ENCODE data around the gene ABLIM1. TPM values are rescaled to one million over a fixed set of nuclear protein-coding genes. Genes with fewer than 3 reads are reported as not detected.

ABLIM1 gene
- total and polyA plus RNA-seq, 10 of the 15 experiments (the other 5 are each of a cell fraction or from before 2014, with no cell fraction given), result 14.2 to 50.5 (median 28.1) TPM

DNA sequence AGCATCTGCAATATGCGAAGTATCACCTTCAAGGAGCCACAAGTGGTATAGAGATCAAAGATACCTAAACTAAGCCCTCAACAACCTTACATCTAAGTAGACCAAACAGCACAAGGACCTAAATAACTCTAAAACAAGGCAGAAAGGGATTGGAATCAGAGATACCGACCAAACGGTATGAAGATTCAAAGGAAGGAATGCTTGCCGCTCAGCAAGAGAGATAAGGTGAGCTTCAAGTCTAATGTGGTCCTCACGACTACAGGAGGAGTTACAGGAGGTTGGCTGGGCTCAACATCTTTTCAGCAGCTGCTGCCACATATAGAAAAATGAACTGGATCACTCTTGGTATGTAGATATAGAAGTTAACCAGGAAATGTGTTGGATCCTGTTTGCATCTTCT, 11.6 kb downstream of the ABLIM1 start (continued):
- TF ChIP-seq, protein P1, sequence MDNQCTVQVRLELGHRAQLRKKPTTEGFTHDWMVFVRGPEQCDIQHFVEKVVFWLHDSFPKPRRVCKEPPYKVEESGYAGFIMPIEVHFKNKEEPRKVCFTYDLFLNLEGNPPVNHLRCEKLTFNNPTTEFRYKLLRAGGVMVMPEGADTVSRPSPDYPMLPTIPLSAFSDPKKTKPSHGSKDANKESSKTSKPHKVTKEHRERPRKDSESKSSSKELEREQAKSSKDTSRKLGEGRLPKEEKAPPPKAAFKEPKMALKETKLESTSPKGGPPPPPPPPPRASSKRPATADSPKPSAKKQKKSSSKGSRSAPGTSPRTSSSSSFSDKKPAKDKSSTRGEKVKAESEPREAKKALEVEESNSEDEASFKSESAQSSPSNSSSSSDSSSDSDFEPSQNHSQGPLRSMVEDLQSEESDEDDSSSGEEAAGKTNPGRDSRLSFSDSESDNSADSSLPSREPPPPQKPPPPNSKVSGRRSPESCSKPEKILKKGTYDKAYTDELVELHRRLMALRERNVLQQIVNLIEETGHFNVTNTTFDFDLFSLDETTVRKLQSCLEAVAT (IDR thresholded peaks at IDR 0.05), result no peak
- TF ChIP-seq TCF3 (IDR thresholded peaks at IDR 0.05; ENCODE audit: borderline replicate concordance, insufficient read depth, low read depth, low read length), result no peak
- TF ChIP-seq, protein P2, sequence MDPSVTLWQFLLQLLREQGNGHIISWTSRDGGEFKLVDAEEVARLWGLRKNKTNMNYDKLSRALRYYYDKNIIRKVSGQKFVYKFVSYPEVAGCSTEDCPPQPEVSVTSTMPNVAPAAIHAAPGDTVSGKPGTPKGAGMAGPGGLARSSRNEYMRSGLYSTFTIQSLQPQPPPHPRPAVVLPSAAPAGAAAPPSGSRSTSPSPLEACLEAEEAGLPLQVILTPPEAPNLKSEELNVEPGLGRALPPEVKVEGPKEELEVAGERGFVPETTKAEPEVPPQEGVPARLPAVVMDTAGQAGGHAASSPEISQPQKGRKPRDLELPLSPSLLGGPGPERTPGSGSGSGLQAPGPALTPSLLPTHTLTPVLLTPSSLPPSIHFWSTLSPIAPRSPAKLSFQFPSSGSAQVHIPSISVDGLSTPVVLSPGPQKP (IDR thresholded peaks at IDR 0.05; ENCODE audit: low read depth, low read length), result no peak
- TF ChIP-seq, protein P3, sequence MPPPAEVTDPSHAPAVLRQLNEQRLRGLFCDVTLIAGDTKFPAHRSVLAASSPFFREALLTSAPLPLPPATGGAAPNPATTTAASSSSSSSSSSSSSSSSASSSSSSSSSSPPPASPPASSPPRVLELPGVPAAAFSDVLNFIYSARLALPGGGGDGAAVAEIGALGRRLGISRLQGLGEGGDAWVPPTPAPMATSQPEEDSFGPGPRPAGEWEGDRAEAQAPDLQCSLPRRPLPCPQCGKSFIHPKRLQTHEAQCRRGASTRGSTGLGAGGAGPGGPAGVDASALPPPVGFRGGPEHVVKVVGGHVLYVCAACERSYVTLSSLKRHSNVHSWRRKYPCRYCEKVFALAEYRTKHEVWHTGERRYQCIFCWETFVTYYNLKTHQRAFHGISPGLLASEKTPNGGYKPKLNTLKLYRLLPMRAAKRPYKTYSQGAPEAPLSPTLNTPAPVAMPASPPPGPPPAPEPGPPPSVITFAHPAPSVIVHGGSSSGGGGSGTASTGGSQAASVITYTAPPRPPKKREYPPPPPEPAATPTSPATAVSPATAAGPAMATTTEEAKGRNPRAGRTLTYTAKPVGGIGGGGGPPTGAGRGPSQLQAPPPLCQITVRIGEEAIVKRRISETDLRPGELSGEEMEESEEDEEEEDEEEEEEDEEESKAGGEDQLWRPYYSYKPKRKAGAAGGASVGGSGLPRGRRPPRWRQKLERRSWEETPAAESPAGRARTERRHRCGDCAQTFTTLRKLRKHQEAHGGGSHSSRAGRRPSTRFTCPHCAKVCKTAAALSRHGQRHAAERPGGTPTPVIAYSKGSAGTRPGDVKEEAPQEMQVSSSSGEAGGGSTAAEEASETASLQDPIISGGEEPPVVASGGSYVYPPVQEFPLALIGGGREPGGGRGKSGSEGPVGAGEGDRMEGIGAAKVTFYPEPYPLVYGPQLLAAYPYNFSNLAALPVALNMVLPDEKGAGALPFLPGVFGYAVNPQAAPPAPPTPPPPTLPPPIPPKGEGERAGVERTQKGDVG (CRISPR knock-in tag; IDR thresholded peaks at IDR 0.05), result no peak
- TF ChIP-seq RB1 (IDR thresholded peaks at IDR 0.05; ENCODE audit: borderline replicate concordance), result no peak
- TF ChIP-seq NFXL1 (IDR thresholded peaks at IDR 0.05; ENCODE audit: borderline replicate concordance), result no peak

DNA sequence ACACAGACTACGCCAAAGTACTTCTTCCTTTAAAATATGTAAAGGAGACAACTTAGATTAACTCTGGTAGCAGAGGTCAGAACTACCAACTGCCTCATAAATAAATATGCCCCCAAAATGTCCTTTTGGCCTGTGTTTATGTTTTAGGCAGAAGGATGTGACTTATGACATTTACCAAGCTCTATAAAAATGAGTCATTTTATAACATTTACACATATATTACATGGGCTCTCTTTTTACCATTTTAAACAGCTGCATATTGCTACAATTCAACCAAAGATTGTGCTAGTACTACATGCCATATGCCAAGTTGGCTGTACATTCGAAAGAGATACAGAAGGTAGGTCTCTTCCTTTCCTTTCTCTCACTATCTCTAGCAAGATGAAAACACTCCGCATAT, 12.4 kb downstream of the ABLIM1 start:
- H4K20me1 ChIP-seq (ENCODE audit: control insufficient read depth, insufficient read depth), result no peaks in the 10 kb centered on the region
- H3K9me3 ChIP-seq (replicated peaks; ENCODE audit: control insufficient read depth, insufficient read depth, low read length), result no peaks in the 10 kb centered on the region
- in situ Hi-C loops (cut with MboI) (no loop called here), intact Hi-C loops (cut with micrococcal nuclease; ENCODE audit: unreplicated experiment) (no loop called here)
- POLR2A ChIA-PET, result no interaction called here
- H2AFZ ChIP-seq (ENCODE audit: control insufficient read depth, low read depth, low read length), result no peak overlapping the region
- DNase-seq (ENCODE audit: low read depth, low spot score) (no peak), ATAC-seq (no peak), FAIRE-seq (no peak)
- H3K36me3 ChIP-seq (ENCODE audit: control insufficient read depth in 2 of 2, insufficient read depth in 2 of 2, low read length in 1 of 2), result no peaks in the 10 kb centered on the region
- RAD21 ChIA-PET (ENCODE audit: unreplicated experiment), result no interaction called here
- no peak overlapping the region for H3K4me3 ChIP-seq
- WGBS (ENCODE audit: insufficient coverage, insufficient replicate concordance, low lambda C conversion rate, missing lambda C conversion rate), result 53% methylated on average over 3 of the region's 3 CpGs
- SMC1A ChIA-PET (ENCODE audit: uncharacterized antibody, unreplicated experiment), result no interaction called here
- H3K27ac ChIP-seq (ENCODE audit: control insufficient read depth, insufficient read depth), result no peak overlapping the region
- no peaks in the 10 kb centered on the region; a peak in 1 of 4 replicates for H3K27me3 ChIP-seq (replicated peaks in 1 of 2; ENCODE audit: control insufficient read depth in 2 of 2, insufficient read depth in 2 of 2, low read length in 1 of 2)
- H3K4me2 ChIP-seq (ENCODE audit: control insufficient read depth, insufficient read depth), result no peak overlapping the region
- H3K4me1 ChIP-seq (ENCODE audit: control insufficient read depth, insufficient read depth, low read length), result no peaks in the 10 kb centered on the region
- no peaks in the 10 kb centered on the region for H3K79me2 ChIP-seq (ENCODE audit: control insufficient read depth, insufficient read depth, low read length)
- CTCF ChIA-PET, result no interaction called here
- H3K9ac ChIP-seq (ENCODE audit: control insufficient read depth, insufficient read depth, low read length), result no peak overlapping the region
- no TSS peak for BruUV-seq (replicated peaks)
- TF ChIP-seq, protein P4, sequence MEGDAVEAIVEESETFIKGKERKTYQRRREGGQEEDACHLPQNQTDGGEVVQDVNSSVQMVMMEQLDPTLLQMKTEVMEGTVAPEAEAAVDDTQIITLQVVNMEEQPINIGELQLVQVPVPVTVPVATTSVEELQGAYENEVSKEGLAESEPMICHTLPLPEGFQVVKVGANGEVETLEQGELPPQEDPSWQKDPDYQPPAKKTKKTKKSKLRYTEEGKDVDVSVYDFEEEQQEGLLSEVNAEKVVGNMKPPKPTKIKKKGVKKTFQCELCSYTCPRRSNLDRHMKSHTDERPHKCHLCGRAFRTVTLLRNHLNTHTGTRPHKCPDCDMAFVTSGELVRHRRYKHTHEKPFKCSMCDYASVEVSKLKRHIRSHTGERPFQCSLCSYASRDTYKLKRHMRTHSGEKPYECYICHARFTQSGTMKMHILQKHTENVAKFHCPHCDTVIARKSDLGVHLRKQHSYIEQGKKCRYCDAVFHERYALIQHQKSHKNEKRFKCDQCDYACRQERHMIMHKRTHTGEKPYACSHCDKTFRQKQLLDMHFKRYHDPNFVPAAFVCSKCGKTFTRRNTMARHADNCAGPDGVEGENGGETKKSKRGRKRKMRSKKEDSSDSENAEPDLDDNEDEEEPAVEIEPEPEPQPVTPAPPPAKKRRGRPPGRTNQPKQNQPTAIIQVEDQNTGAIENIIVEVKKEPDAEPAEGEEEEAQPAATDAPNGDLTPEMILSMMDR (IDR thresholded peaks at IDR 0.05 in 2 of 3, conservative IDR thresholded peaks at IDR 0.05 in 1 of 3; ENCODE audit: control insufficient read depth in 2 of 3, extremely low read depth in 1 of 3, insufficient read depth in 1 of 3, low read depth in 3 of 3, low read length in 3 of 3), result no peak
- TF ChIP-seq RB1 (IDR thresholded peaks at IDR 0.05; ENCODE audit: borderline replicate concordance), result no peak
- no peak for TF ChIP-seq ZBED1 (IDR thresholded peaks at IDR 0.05; ENCODE audit: borderline replicate concordance)
- TF ChIP-seq BMI1 (IDR thresholded peaks at IDR 0.05; ENCODE audit: borderline replicate concordance), result no peak
- TF ChIP-seq, protein P5, sequence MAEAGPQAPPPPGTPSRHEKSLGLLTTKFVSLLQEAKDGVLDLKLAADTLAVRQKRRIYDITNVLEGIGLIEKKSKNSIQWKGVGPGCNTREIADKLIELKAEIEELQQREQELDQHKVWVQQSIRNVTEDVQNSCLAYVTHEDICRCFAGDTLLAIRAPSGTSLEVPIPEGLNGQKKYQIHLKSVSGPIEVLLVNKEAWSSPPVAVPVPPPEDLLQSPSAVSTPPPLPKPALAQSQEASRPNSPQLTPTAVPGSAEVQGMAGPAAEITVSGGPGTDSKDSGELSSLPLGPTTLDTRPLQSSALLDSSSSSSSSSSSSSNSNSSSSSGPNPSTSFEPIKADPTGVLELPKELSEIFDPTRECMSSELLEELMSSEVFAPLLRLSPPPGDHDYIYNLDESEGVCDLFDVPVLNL (IDR thresholded peaks at IDR 0.05; ENCODE audit: low read depth, low read length), result no peak
- TF ChIP-seq MTA2 (IDR thresholded peaks at IDR 0.05; ENCODE audit: low read depth), result no peak
- TF ChIP-seq YBX1 (IDR thresholded peaks at IDR 0.05), result no peak
- TF ChIP-seq TBL1XR1 (IDR thresholded peaks at IDR 0.05; ENCODE audit: low read depth, low read length), result no peak
- no peak for TF ChIP-seq POLR2A (IDR thresholded peaks at IDR 0.05; ENCODE audit: low read depth, low read length)
- no peak for TF ChIP-seq SUZ12 (IDR thresholded peaks at IDR 0.05; ENCODE audit: unreplicated experiment)
- TF ChIP-seq PML (IDR thresholded peaks at IDR 0.05; ENCODE audit: low read length), result no peak
